ENCODE results near the gene MALT1.
A peak's percentile ranks its signal among the peaks of the same experiment; 100 is the strongest.
"Not testable (repeated sequence)": the region's sequence is repeated elsewhere in the genome, so short reads cannot be mapped to it uniquely, and the experiment has no call there.

The MALT1 gene

GRCh38 chr18:58753976-58754375 is 82.7 kb downstream of the MALT1 start:
- DNase-seq: no peak

DNA sequence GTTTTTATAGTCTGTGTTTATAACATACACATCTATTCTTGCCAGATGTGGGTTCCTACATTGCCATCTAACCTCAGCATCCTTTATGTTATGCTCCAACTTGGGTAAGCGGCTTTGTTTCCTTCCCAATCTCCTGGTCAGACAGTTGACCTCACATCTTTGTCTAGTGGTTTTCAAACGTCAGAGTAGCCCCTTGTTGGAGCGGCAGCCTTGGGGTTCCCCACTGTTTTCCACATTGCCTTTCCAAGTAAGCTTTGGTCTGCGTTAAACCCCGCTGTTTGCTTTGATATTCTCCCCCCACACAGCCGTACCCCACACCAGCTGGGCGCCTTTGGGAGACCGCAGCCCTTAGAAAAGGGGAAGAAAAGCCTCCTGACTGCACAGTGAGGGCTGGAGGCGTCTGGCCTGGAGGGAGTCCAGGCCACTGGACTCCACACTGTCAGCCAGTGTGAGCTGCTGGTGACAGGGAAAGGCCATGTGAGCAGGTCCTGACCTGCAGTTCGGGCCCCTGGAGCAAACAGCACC is 83.3 kb downstream of the MALT1 start:
- peak; percentile 61 for DNase-seq

- DNase-seq: peak; percentile 57
These were observed 84.2 kb downstream of the MALT1 start for GRCh38 chr18:58755304-58756010.

DNA sequence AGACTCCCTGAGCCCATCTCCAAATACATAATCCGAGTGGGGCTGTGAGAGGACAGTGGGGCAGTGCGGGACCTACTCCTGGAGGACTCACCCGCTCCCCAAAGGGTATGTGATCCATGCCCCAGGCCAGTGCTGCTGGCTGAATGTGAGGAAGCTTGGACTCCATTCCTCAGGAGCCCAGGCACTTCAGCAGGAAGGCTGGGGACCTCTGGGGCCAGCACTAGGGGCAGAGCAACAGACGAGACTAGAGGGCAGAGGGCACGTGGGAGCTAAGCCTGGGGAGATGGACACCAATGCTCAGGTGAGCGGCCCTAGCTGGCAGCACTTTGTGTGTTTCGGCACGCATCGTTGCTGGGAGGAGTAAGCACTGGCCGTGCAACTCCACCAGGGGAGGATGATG is 84.9 kb downstream of the MALT1 start:
- no peak for DNase-seq

GRCh38 chr18:58756596-58757240 is 85.5 kb downstream of the MALT1 start:
- peak; percentile 52 for DNase-seq

- peak; percentile 49 for DNase-seq
These were observed 86.1 kb downstream of the MALT1 start for GRCh38 chr18:58757351-58757750.

GRCh38 chr18:58758046-58758445 is 86.8 kb downstream of the MALT1 start:
- no peak for DNase-seq

DNA sequence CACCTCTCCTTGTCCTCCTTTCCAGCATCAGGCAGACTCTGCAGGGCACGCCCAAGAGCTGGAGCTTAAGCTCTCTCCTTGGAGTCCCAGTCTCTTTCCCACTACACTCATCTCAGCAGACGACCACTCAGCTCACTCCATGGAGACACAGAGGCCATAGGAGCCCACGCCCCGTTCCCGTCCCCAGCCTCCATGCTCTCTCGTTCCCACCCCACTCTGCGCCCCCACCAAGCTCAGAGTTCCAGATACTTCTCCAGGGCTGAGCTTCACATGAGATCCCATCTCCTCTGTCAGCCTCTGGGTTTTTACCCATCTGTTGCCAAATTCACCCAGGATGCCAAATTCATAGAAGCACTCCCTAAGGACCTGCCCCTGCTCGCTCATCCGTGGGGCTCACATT is 87.3 kb downstream of the MALT1 start:
- peak; percentile 37 for DNase-seq

GRCh38 chr18:58761241-58761969 is 90.1 kb downstream of the MALT1 start:
- DNase-seq: peak; percentile 46

GRCh38 chr18:58761970-58762780 is 90.9 kb downstream of the MALT1 start:
- DNase-seq: peak; percentile 54

DNA sequence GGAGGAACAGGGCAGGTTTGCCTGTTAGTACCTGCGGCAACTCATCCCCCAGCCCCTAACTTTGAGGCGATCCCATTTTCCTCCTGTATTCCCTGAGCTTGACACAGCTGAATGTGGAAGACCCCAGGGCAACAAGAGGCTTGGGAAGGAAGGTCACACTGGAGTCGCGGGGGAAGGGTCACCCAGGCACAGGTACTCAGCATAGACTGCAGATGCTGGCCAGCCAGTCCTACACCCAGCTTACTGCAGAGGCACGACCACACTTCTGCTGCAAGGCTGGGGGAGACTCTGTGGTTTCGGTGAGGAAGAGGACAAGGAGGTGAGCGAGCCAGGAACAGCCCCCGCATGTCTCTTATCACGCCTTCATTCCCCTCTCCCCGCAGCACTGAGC is 91.5 kb downstream of the MALT1 start:
- peak; percentile 54 for DNase-seq

DNA sequence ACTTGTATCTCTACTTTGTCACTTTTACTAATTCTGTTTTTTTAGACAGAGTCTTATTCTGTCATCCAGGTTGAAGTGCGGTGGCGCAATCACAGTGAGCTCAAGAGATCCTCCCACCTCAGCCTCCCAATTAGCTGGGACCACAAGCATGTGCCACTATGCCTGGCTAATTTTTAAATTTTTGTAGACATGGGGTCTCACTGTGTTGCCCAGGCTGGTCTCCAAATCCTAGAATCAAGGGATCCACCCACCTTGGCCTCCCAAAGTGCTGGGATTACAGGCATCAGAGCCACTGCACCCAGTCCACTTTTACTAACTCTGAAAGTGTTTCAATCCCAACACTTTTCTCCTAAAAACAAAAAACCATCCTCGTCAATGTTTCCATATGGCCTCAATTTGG is 94.9 kb downstream of the MALT1 start:
- DNase-seq: peak; percentile 24

- peak; percentile 28 for DNase-seq
These were observed 95.7 kb downstream of the MALT1 start for GRCh38 chr18:58766946-58767345.

DNA sequence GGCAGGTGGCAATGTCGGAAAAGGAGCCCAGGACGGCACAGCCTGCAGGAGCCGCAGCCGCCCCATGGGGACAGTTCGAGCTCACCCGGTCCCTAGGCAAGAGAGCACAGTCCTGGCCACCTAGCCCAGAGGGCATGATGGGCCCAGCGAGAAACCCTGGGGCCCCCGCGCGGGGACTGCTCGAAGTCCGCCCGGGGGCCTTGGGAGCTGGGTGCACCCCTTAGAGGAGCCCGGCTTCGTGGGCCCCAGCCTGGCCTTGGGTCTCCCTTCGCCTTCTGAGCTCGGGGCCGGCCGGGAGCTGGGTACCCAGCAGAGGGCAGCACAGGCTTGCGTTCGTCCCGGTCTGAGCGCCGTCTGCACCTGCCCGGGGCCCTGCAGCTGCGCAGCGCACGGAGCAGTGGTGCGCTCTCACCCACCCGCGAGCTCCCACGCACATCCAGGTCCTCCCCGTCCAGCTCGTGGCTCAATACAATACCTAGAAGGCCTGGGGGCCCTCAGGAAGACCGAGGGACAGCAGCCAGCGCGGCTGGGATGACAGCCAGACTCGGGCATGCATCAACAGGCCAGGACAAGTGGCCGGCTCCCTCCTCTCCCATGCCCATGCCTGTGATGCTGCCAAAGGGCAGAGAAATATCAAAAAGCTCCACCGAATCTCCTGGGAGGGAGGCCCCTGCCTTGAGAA is 97.2 kb downstream of the MALT1 start:
- DNase-seq: peak; percentile 88

DNA sequence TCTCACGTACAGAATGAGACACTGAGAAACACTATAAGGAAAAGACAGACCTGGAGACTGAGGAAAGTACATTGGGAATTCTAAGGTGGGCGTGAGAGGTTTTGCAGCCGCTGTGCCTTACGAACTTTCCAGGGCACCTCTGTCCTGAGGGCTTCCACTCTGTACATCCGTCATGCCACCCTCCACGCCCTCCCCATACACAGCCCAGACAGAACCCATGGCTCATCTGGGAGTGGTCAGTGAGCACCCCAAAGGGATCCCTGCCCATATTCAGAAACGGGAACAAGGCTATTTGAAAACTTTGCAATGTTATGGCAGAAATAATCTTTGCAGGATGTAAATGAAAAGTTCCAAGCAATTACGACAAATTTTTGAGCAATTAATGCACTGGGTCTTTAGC is 98.1 kb downstream of the MALT1 start:
- DNase-seq: no peak

DNA sequence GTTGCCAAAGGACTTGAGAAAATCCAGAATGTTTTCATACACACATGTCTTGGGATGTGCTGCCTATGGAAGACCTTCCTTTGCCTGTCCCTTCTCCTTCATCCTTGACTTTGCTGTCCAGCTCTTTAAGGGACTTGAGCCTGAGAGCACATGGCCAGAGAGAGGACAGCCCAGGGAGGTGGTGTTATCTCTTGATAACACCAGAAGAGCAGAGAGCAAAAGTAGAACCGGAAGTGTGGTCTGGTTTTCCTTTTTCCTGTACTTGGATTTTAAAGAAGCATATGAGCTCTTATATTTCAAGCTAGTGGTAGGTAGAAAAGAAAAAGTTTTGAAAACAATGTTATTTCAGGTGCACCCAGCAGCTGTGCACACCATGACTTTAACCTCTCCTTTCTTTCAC is 99.3 kb downstream of the MALT1 start:
- DNase-seq: no peak

- DNase-seq: no peak
These were observed 100.9 kb downstream of the MALT1 start for GRCh38 chr18:58772161-58772560.

DNA sequence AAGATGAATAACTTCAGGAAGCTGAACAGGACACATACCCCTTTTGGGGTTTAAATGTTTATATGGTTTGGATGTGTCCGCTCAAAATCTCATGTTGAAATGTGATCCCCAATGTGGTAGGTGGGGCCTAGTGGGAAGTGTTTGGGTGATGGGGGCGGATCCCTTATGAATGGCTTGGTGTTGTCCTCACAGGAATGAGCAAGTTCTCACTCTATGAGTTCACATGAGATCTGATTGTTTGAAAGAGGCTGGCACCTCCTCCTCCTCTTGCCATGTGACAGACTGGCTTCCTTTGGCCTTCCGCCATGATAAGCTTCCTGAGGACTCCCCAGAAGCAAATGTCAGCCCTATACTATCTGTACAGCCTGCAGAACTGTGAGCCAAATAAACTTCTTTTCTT is 104.8 kb downstream of the MALT1 start:
- DNase-seq: no peak

- not testable (repeated sequence) for DNase-seq
These were observed 105.3 kb downstream of the MALT1 start for GRCh38 chr18:58776541-58776940.

DNA sequence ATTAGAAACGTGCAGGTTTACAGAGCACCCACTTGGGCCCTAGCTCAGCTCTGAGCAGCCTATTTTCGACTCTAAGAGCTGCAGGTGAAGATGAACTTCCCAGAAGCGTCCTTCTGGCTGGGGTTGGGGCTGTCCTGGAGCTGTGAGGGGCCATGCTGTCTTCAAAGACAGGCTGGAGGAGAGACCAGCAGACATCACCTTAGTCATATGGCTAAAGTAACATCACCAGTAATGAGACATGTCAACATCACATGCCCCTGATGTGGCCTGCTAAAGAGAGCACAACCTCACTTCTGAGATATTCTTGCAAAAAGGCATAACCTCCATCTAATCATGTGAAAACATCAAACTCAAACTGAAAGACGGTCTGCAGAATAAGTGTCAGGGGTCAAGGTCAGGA is 106.2 kb downstream of the MALT1 start:
- no peak for DNase-seq

GRCh38 chr18:58779529-58779928 is 108.3 kb downstream of the MALT1 start:
- DNase-seq: no peak

GRCh38 chr18:58780045-58780444 is 108.8 kb downstream of the MALT1 start:
- DNase-seq: no peak

Measured in activated CD8-positive, alpha-beta memory T cell treated with anti-CD3 and anti-CD28 coated beads for 24 hours (primary cell).